Stimulated activated naive CD8-positive, alpha-beta T cell treated with anti-CD3 and anti-CD28 coated beads, Interleukin-15, amount 100 ng/mL, for 72 hours (primary cell): ENCODE results near the gene DISP3.
A peak's percentile ranks its signal among the peaks of the same experiment; 100 is the strongest.

Source experiments
- ATAC-seq: fragments of 150-1000 bp; cut with Tn5 transposase; 2 replicates; pipeline ENCODE4 v1.10.0; 2021; ENCODE audit warnings: mild to moderate bottlenecking, moderate library complexity
- DNase-seq, 2 donors: peaks; one replicate each; pipeline ENCODE4 v3.0.0; 2021 to 2022
- H3K27ac Mint-ChIP-seq, 2 donors: one replicate each; pipeline ENCODE4 v1.8.0; 2022; ENCODE audit warnings: mild to moderate bottlenecking in 2 of 2, mixed read lengths in 2 of 2, moderate library complexity in 2 of 2
- H3K27me3 Mint-ChIP-seq: one replicate; pipeline ENCODE4 v1.8.0; 2022; ENCODE audit warnings: mixed read lengths
- H3K4me1 Mint-ChIP-seq: one replicate; pipeline ENCODE4 v1.8.0; 2022; ENCODE audit warnings: mild to moderate bottlenecking, mixed read lengths
- H3K4me3 Mint-ChIP-seq, 2 donors: one replicate each; pipeline ENCODE4 v1.8.0; 2022; ENCODE audit warnings: mild to moderate bottlenecking in 2 of 2, mixed read lengths in 2 of 2, moderate library complexity in 1 of 2
- H3K9me3 Mint-ChIP-seq, 2 donors: one replicate each; pipeline ENCODE4 v1.8.0; 2022; ENCODE audit warnings: mixed read lengths in 2 of 2

DISP3 gene

GRCh38 chr1:11535316-11535715, 56.4 kb downstream of the DISP3 start:
- Mint-ChIP-seq H3K9me3 (no peaks in the 10 kb centered on the region), H3K4me1 (no peaks in the 10 kb centered on the region), H3K4me3 (no peak overlapping the region), H3K27me3 (no peaks in the 10 kb centered on the region), H3K27ac (no peak overlapping the region)
- DNase-seq: no peak
- no peak for ATAC-seq

- no peaks in the 10 kb centered on the region for H3K4me1 Mint-ChIP-seq
- H3K9me3 Mint-ChIP-seq: no peaks in the 10 kb centered on the region
- H3K27me3 Mint-ChIP-seq: no peaks in the 10 kb centered on the region
- ATAC-seq (no peak), DNase-seq (no peak)
- H3K27ac Mint-ChIP-seq: no peak overlapping the region
- H3K4me3 Mint-ChIP-seq: no peak overlapping the region
Observed at GRCh38 chr1:11535761-11536572, 57.0 kb downstream of the DISP3 start.

GRCh38 chr1:11536573-11537379, 57.8 kb downstream of the DISP3 start:
- Mint-ChIP-seq H3K4me1 (no peaks in the 10 kb centered on the region), H3K27me3 (no peaks in the 10 kb centered on the region), H3K27ac (no peak overlapping the region), H3K9me3 (no peaks in the 10 kb centered on the region), H3K4me3 (no peak overlapping the region)
- ATAC-seq: no peak
- DNase-seq: no peak

GRCh38 chr1:11537380-11537764, 58.4 kb downstream of the DISP3 start:
- Mint-ChIP-seq H3K9me3 (no peaks in the 10 kb centered on the region), H3K27ac (no peak overlapping the region), H3K4me1 (no peaks in the 10 kb centered on the region), H3K27me3 (no peaks in the 10 kb centered on the region), H3K4me3 (no peak overlapping the region)
- ATAC-seq (no peak), DNase-seq (no peak)

- Mint-ChIP-seq H3K9me3 (no peaks in the 10 kb centered on the region), H3K27ac (peak overlapping the region in 1 of 2 donors; percentile 13), H3K4me3 (no peak overlapping the region), H3K4me1 (no peaks in the 10 kb centered on the region), H3K27me3 (no peaks in the 10 kb centered on the region)
- ATAC-seq: no peak
- no peak for DNase-seq
Observed at GRCh38 chr1:11537854-11538591, 59.1 kb downstream of the DISP3 start.

GRCh38 chr1:11538886-11539285, 59.9 kb downstream of the DISP3 start:
- ATAC-seq: no peak
- Mint-ChIP-seq H3K27me3 (no peaks in the 10 kb centered on the region), H3K9me3 (no peaks in the 10 kb centered on the region), H3K27ac (no peak overlapping the region), H3K4me1 (no peaks in the 10 kb centered on the region), H3K4me3 (no peak overlapping the region)
- no peak for DNase-seq

GRCh38 chr1:11539850-11540772, 61.2 kb downstream of the DISP3 start:
- H3K27me3 Mint-ChIP-seq: no peaks in the 10 kb centered on the region
- DNase-seq (no peak), ATAC-seq (no peak)
- H3K4me3 Mint-ChIP-seq: no peak overlapping the region
- no peak overlapping the region for H3K27ac Mint-ChIP-seq
- H3K9me3 Mint-ChIP-seq: no peaks in the 10 kb centered on the region
- no peaks in the 10 kb centered on the region for H3K4me1 Mint-ChIP-seq

GRCh38 chr1:11540773-11541160, 61.8 kb downstream of the DISP3 start:
- Mint-ChIP-seq H3K9me3 (no peaks in the 10 kb centered on the region), H3K27ac (no peak overlapping the region), H3K27me3 (no peaks in the 10 kb centered on the region), H3K4me3 (no peak overlapping the region), H3K4me1 (no peaks in the 10 kb centered on the region)
- ATAC-seq (no peak), DNase-seq (no peak)

GRCh38 chr1:11541236-11541635, 62.3 kb downstream of the DISP3 start:
- Mint-ChIP-seq H3K9me3 (no peaks in the 10 kb centered on the region), H3K27ac (no peak overlapping the region), H3K27me3 (no peaks in the 10 kb centered on the region), H3K4me3 (no peak overlapping the region), H3K4me1 (no peaks in the 10 kb centered on the region)
- DNase-seq: no peak
- ATAC-seq: no peak

- DNase-seq (no peak), ATAC-seq (no peak)
- Mint-ChIP-seq H3K27ac (no peak overlapping the region), H3K27me3 (peaks cover under 1% of the 10 kb centered on the region), H3K9me3 (no peaks in the 10 kb centered on the region), H3K4me1 (no peaks in the 10 kb centered on the region), H3K4me3 (no peak overlapping the region)
Observed at GRCh38 chr1:11541956-11542355, 63.0 kb downstream of the DISP3 start.

- DNase-seq: no peak
- no peak for ATAC-seq
- Mint-ChIP-seq H3K27ac (peak overlapping the region in 1 of 2 donors; percentile 24), H3K27me3 (peaks cover 9% of the 10 kb centered on the region), H3K4me3 (no peak overlapping the region), H3K4me1 (no peaks in the 10 kb centered on the region), H3K9me3 (no peaks in the 10 kb centered on the region)
Observed at GRCh38 chr1:11543392-11543791, 64.4 kb downstream of the DISP3 start.

GRCh38 chr1:11543796-11544195, 64.8 kb downstream of the DISP3 start:
- Mint-ChIP-seq H3K9me3 (no peaks in the 10 kb centered on the region), H3K27ac (no peak overlapping the region), H3K4me3 (no peak overlapping the region), H3K27me3 (peaks cover 13% of the 10 kb centered on the region), H3K4me1 (no peaks in the 10 kb centered on the region)
- ATAC-seq: no peak
- no peak for DNase-seq

GRCh38 chr1:11546456-11546855, 67.5 kb downstream of the DISP3 start:
- H3K4me3 Mint-ChIP-seq: no peak overlapping the region
- H3K9me3 Mint-ChIP-seq: no peaks in the 10 kb centered on the region
- ATAC-seq (no peak), DNase-seq (no peak)
- H3K27me3 Mint-ChIP-seq: peaks cover 33% of the 10 kb centered on the region
- H3K27ac Mint-ChIP-seq: no peak overlapping the region
- no peaks in the 10 kb centered on the region for H3K4me1 Mint-ChIP-seq

- no peak for ATAC-seq
- Mint-ChIP-seq H3K27me3 (peaks cover 63% of the 10 kb centered on the region), H3K9me3 (no peaks in the 10 kb centered on the region), H3K4me1 (no peaks in the 10 kb centered on the region), H3K27ac (no peak overlapping the region), H3K4me3 (no peak overlapping the region)
- DNase-seq: peak in 1 of 2 donors; percentile 15
Observed at GRCh38 chr1:11550664-11551283, 71.8 kb downstream of the DISP3 start.

GRCh38 chr1:11558276-11558675, 79.3 kb downstream of the DISP3 start:
- H3K27ac Mint-ChIP-seq: no peak overlapping the region
- H3K27me3 Mint-ChIP-seq: peaks cover 65% of the 10 kb centered on the region
- no peak overlapping the region for H3K4me3 Mint-ChIP-seq
- ATAC-seq (no peak), DNase-seq (no peak)
- H3K4me1 Mint-ChIP-seq: no peaks in the 10 kb centered on the region
- no peaks in the 10 kb centered on the region for H3K9me3 Mint-ChIP-seq
